ENCODE measurements around the gene ANKRD11.

DNA sequence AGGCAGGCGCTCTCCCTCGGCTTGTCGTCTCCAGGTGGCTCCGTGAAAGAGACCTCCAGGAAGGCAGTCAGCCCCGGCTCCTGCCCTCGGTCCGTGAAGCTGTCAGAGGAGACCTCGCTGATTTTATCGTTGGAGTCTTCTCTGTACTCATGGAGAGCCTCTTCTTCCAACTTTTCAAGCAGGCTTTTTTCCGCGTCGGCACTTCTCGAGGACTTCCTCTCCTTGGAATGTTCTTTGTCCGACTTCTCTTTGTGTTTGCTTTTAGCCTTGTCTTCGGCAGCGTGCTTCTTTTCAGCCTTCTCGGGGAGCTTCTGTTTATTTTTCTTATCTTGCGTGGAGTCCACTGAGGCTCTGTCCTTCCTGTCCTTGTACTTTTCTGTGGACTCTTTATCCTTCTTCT, 207.8 kb downstream of the ANKRD11 start:
- no peak for TF ChIP-seq POLR2AphosphoS5 (IDR thresholded peaks at IDR 0.05)
- no peak for TF ChIP-seq CTCF (IDR thresholded peaks at IDR 0.05)
